ENCODE results near the gene NID2.

Gene NID2

GRCh38 chr14:52080158-52080800, 11.4 kb upstream of the NID2 start:
- no peak for DNase-seq

GRCh38 chr14:52079239-52079959, 10.5 kb upstream of the NID2 start:
- no peak for DNase-seq

- no peak for DNase-seq
These were observed 9.9 kb upstream of the NID2 start for GRCh38 chr14:52078721-52079120.

GRCh38 chr14:52078095-52078531, 9.3 kb upstream of the NID2 start:
- no peak for DNase-seq

GRCh38 chr14:52077256-52077979, 8.6 kb upstream of the NID2 start:
- DNase-seq: no peak

- DNase-seq: no peak
These were observed 7.5 kb upstream of the NID2 start for GRCh38 chr14:52076334-52076733.

GRCh38 chr14:52075371-52075770, 6.5 kb upstream of the NID2 start:
- DNase-seq: no peak

GRCh38 chr14:52073251-52073650, 4.4 kb upstream of the NID2 start:
- DNase-seq: no peak

GRCh38 chr14:52072266-52072780, 3.5 kb upstream of the NID2 start:
- no peak for DNase-seq

- DNase-seq: no peak
These were observed 2.8 kb upstream of the NID2 start for GRCh38 chr14:52071675-52072074.

- DNase-seq: no peak
These were observed 1.2 kb upstream of the NID2 start for GRCh38 chr14:52070051-52070431.

GRCh38 chr14:52069307-52070050, 620 bp upstream of the NID2 start:
- no peak for DNase-seq

- DNase-seq: peak; percentile 42
These were observed 815 bp downstream of the NID2 start for GRCh38 chr14:52067873-52068614.

- DNase-seq: no peak
These were observed 4.7 kb downstream of the NID2 start for GRCh38 chr14:52064174-52064573.

GRCh38 chr14:52063052-52063462, 5.8 kb downstream of the NID2 start:
- DNase-seq: no peak

- DNase-seq: no peak
These were observed 7.0 kb downstream of the NID2 start for GRCh38 chr14:52061890-52062289.

- DNase-seq: no peak
These were observed 7.5 kb downstream of the NID2 start for GRCh38 chr14:52061390-52061789.

GRCh38 chr14:52060080-52060479, 8.8 kb downstream of the NID2 start:
- no peak for DNase-seq

- DNase-seq: no peak
These were observed 9.2 kb downstream of the NID2 start for GRCh38 chr14:52059649-52060048.

GRCh38 chr14:52058341-52058740, 10.5 kb downstream of the NID2 start:
- DNase-seq: no peak

- DNase-seq: no peak
These were observed 13.7 kb downstream of the NID2 start for GRCh38 chr14:52055167-52055566.

GRCh38 chr14:52054678-52055077, 14.2 kb downstream of the NID2 start:
- no peak for DNase-seq

Measured in NCI-H1092 treated with DMSO at 0.1 percent for 48 hours (cell line).